Measurements from ENCODE around the gene SGMS1.

The SGMS1 gene

GRCh38 chr10:50415292-50415691, 208.5 kb downstream of the SGMS1 start:
- DNase-seq: no peak

- no peak for DNase-seq
Measured at GRCh38 chr10:50410066-50410811, 213.5 kb downstream of the SGMS1 start.

GRCh38 chr10:50407076-50407801, 216.5 kb downstream of the SGMS1 start:
- DNase-seq: no peak

- DNase-seq: no peak
Measured at GRCh38 chr10:50406457-50407070, 217.2 kb downstream of the SGMS1 start.

- no peak for DNase-seq
Measured at GRCh38 chr10:50405723-50406122, 218.0 kb downstream of the SGMS1 start.

DNA sequence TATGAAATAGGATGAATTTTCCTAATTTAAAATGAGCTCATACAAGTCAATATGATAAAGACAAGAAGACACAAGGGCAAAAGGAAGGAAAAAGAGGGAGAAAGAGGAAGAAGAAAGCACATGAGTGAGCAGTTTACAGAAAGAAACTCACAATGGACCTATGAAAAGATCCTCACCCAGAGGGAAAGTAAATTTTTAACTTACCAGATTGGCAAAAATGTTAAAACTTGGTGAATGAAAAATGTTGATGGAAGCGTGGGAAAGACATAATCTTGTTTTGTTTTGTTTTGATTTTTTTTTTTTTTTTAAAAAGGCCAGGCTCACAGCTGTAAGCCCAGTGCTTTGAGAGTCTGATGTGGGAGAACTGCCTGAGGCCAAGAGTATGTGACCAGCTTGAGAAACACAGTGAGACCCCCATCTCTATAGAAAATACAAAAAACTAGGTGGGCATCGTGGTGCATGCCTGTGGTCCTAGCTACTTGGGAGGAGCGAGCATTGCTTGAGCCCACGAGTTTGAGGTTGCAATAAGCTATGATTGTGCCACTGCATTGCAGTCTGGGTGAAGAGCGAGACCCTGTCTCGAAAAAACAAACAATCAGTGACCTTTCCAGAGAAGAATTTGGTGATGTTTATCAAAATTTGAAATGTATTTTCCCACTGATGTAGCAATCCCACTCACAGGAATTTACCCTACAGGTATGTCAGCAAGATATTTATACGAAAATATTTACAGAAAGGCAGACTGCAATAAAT, 219.6 kb downstream of the SGMS1 start:
- DNase-seq: no peak

DNA sequence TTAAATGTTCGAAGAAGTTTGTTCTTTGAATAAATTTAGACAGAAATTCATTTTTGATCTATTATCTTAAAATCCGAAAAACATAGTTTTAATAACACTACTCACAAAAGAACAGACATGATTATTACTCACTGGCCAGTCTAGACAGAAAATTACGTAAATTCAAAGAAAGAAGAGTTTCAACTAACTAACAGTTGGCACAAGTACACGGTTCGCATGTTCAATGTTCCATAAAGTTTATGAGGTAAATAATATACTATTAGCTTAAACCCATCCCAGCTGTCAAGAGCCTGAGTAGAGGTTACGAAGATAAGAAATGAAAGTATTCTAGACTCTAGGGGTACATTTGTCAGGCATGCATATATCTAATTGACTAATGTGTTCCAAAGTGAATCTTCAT, 220.7 kb downstream of the SGMS1 start:
- no peak for DNase-seq

DNA sequence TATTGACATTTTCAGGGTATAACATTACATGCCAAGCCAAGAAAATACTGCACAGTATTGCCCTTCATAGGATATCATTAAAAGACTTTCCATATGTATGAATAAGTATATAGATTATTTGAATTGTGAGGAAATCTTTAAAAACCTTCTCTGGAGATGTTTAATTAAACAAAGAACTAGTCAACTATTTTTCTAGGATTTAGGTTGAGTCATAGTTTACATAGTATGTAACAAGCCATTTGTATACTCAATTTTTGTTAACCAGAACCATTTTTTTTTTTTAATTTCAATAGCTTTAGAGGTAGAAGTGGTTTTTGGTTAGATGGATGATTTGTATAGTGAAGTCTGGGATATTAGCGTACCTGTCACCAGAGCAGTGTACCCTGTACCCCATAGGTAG, 221.3 kb downstream of the SGMS1 start:
- DNase-seq: no peak

DNA sequence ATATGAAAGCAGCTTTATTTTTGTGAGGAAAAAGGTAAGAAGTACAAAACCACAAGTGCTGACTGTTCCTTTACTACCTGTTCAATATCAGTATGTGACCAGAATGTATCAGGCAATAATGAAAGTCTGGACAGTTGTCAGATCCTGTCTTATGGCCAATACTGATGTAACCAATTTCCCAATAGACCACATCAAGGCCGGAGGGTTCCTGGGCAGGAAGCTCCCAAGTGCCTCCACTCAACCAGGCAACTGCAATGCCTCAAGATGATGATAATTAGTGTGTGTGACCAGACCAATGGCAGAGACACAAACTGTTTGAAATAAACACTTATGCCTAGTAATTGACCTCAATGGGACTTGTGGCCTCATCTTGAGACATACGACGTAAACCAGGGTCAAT, 223.1 kb downstream of the SGMS1 start:
- DNase-seq: no peak

DNA sequence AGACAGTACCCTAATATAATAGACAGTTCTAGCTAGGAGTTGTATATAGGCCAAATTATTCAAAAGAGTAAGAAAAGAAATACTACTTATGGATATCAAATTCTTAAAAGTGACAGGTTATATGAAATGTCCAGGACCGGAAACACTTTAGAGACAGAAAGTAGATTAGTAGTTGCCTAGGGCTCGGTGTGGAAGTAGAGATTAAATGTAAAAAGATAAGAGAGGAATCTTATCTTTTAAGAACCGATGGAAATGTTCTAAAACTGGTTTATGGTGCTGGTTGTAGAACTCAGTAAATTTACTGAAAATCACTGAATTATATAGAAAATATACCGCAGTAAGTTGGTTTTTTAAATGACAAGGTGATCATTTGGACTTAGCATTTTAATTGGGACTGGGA, 224.9 kb downstream of the SGMS1 start:
- DNase-seq: no peak

- DNase-seq: no peak
Measured at GRCh38 chr10:50398381-50398780, 225.4 kb downstream of the SGMS1 start.

GRCh38 chr10:50397312-50398140, 226.2 kb downstream of the SGMS1 start:
- DNase-seq: no peak

GRCh38 chr10:50396491-50397311, 227.1 kb downstream of the SGMS1 start:
- no peak for DNase-seq

DNA sequence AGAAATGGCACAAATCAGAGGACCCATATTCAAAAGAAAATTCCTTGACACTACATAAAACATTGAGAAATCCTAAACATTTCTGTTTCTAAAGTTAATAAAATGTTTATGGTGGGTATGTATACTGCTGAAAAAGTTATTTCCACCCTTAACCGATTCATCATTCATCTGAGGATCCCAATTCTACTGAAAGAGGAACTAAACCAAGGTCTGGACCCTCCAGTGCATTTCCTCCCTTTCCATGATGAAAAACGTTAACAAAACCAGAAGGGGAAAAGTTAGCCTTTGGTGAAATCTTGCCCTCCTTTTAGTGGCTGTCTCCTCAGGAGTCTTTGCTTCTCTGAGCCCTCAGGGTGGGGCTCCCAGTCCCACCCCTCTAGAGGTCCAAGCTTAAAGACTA, 227.9 kb downstream of the SGMS1 start:
- no peak for DNase-seq

DNA sequence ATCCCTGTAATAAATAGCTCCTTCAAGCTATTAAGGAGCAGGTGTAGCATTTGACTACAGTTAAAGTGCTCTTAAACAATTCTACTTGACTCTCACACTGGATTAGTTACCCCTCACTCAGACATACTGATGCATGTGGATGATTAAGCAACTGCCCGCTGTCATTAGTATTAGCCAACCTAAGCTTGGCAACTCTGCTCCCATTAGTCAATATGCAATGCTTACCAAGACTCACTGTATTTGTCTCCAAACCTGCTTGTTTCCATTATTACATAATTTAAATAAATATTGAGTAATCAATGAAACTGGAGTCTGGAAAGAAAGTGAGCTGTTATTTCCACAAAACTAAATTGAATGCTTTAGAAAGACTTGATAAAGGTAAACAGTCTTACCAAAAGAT, 228.5 kb downstream of the SGMS1 start:
- DNase-seq: no peak

GRCh38 chr10:50394832-50395231, 228.9 kb downstream of the SGMS1 start:
- DNase-seq: no peak

DNA sequence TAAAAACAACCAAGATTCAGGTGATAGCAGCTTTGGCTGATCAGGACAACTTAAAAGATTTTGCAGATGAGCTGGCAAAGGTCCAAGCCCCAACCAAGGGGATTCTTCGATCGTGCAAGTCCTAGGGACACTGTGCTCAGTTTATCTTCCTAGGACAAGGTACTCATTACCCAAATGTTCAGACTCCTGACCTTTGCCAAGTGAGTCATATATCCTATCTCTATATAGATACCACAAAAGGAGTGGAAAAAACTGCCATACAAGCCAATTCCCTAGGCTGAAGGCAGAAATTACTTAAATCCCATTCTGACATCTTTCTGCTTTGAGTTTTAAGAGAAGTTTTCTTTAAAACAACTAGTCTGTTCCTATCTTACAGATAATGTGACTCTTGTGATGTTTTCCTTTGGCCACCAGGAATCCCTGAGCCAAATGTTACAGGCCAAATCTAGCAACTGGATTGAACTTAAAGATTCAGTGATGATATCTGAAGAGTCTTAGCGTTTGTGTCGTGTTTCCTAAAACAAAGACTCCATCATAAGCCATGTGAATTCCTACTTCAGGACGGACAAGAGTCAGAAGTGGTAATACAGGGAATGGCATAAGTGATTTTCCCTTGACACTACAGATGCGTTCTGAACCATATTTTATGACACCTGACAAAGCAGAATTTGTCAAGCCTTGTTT, 229.8 kb downstream of the SGMS1 start:
- no peak for DNase-seq

DNA sequence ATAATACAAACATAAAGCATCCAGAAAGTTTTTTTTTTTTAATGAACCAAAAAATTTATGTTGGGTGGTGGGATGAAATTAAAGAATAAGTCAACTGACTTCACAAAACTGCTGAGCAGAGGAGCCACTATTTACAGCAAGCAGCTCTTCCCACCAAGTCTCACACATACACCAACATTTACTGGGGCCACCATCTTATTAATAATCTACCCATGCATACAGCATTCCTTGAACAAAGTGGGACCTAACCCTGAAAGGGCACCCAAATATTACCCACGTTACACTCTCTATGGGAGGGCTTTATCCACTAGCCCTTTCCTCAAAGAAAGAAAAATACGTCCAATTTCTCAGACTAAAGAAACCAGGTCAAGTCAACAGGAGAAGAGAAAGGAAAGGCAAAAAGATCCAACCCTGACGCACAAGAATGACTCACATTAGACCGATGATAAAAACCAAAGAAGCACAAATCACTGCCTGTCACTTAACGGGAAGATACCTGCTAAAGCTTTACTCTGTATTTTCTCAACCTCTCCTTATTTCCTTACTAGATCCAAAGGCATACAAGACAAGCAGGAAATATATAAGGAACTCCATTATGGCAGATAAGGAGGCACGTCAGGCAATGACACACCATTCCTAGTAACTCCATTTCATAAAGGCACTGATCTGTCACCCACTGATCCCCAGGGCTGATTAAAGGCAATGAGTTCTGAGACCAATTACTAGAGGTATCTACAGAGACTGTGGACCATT, 230.6 kb downstream of the SGMS1 start:
- no peak for DNase-seq

GRCh38 chr10:50392426-50392825, 231.3 kb downstream of the SGMS1 start:
- DNase-seq: no peak

DNA sequence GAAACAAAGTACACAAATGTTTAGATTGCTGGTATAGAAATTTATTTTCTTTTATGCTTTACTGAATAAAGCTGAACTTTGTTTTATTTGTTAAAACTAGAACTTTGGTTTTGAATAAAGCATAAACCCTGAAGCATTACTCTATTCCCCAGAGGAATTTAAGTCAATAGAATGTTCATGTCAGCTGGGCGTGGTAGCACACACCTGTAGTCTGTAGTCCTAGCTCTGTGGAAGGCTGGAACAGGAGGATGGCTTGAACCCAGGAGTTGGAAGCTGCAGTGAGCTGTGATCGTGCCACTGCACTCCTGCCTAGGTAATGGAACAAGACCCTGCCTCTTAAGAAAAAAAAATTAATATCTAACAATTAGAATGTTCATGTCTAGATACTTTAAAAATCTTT, 233.5 kb downstream of the SGMS1 start:
- DNase-seq: no peak

Data from eye (tissue), 1 donor.